Measurements from ENCODE around the gene IPCEF1. TPM values are rescaled to one million over a fixed set of nuclear protein-coding genes. Genes with fewer than 3 reads are reported as not detected.
A peak's percentile ranks its signal among the peaks of the same experiment; 100 is the strongest.

IPCEF1 gene
- total and polyA plus RNA-seq, 2 experiments from 2014 or later = 0.80 TPM; not detected in 1

- Histone ChIP-seq H3K9me3 (ENCODE audit: low read depth) (no peaks in the 10 kb centered on the region), H3K9me2 (replicated peaks; ENCODE audit: insufficient read depth) (no peaks in the 10 kb centered on the region), H3K4me2 (peak overlapping the region; percentile 61), H3K4me3 (no peak overlapping the region), H3K27ac (no peak overlapping the region), H3K27me3 (no peaks in the 10 kb centered on the region), H3K36me3 (replicated peaks; ENCODE audit: insufficient read depth, low read depth) (no peaks in the 10 kb centered on the region), H4K20me1 (ENCODE audit: insufficient read depth, poor library complexity, severe bottlenecking) (no peaks in the 10 kb centered on the region), H3K4me1 (ENCODE audit: insufficient read depth) (peaks cover 12% of the 10 kb centered on the region), H3K79me2 (no peaks in the 10 kb centered on the region), H2AFZ (no peak overlapping the region)
- no peak for TF ChIP-seq EZH2phosphoT487 (IDR thresholded peaks at IDR 0.05; ENCODE audit: low read depth, severe bottlenecking, unreplicated experiment)
- TF ChIP-seq, protein P1, sequence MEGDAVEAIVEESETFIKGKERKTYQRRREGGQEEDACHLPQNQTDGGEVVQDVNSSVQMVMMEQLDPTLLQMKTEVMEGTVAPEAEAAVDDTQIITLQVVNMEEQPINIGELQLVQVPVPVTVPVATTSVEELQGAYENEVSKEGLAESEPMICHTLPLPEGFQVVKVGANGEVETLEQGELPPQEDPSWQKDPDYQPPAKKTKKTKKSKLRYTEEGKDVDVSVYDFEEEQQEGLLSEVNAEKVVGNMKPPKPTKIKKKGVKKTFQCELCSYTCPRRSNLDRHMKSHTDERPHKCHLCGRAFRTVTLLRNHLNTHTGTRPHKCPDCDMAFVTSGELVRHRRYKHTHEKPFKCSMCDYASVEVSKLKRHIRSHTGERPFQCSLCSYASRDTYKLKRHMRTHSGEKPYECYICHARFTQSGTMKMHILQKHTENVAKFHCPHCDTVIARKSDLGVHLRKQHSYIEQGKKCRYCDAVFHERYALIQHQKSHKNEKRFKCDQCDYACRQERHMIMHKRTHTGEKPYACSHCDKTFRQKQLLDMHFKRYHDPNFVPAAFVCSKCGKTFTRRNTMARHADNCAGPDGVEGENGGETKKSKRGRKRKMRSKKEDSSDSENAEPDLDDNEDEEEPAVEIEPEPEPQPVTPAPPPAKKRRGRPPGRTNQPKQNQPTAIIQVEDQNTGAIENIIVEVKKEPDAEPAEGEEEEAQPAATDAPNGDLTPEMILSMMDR (IDR thresholded peaks at IDR 0.05; ENCODE audit: poor library complexity) = no peak
- no peak for TF ChIP-seq EZH2 (IDR thresholded peaks at IDR 0.05; ENCODE audit: borderline replicate concordance)
- 79% methylated on average over 5 of the region's 5 CpGs for WGBS (ENCODE audit: low lambda C conversion rate, missing lambda C conversion rate)
- DNase-seq (ENCODE audit: low spot score) = peak; percentile 30
Measured at GRCh38 chr6:154386848-154387717, 30.5 kb upstream of the IPCEF1 start.

- no peaks in the 10 kb centered on the region for H3K79me2 ChIP-seq
- H4K20me1 ChIP-seq (ENCODE audit: insufficient read depth, poor library complexity, severe bottlenecking) = no peaks in the 10 kb centered on the region
- H3K4me2 ChIP-seq = no peak overlapping the region
- DNase-seq (ENCODE audit: low spot score) = no peak
- H3K36me3 ChIP-seq (replicated peaks; ENCODE audit: insufficient read depth, low read depth) = no peaks in the 10 kb centered on the region
- no peak overlapping the region for H2AFZ ChIP-seq
- no peak overlapping the region for H3K27ac ChIP-seq
- H3K9me2 ChIP-seq (replicated peaks; ENCODE audit: insufficient read depth) = no peaks in the 10 kb centered on the region
- peaks cover 16% of the 10 kb centered on the region for H3K4me1 ChIP-seq (ENCODE audit: insufficient read depth)
- H3K4me3 ChIP-seq = no peak overlapping the region
- 83% methylated on average over 2 of the region's 2 CpGs for WGBS (ENCODE audit: low lambda C conversion rate, missing lambda C conversion rate)
- H3K9me3 ChIP-seq (ENCODE audit: low read depth) = no peaks in the 10 kb centered on the region
- TF ChIP-seq EZH2 (IDR thresholded peaks at IDR 0.05; ENCODE audit: borderline replicate concordance) = no peak
- TF ChIP-seq, protein P1 (IDR thresholded peaks at IDR 0.05; ENCODE audit: poor library complexity) = no peak
- TF ChIP-seq EZH2phosphoT487 (IDR thresholded peaks at IDR 0.05; ENCODE audit: low read depth, severe bottlenecking, unreplicated experiment) = no peak
- no peaks in the 10 kb centered on the region for H3K27me3 ChIP-seq
Measured at GRCh38 chr6:154384191-154384590, 27.6 kb upstream of the IPCEF1 start.

DNA sequence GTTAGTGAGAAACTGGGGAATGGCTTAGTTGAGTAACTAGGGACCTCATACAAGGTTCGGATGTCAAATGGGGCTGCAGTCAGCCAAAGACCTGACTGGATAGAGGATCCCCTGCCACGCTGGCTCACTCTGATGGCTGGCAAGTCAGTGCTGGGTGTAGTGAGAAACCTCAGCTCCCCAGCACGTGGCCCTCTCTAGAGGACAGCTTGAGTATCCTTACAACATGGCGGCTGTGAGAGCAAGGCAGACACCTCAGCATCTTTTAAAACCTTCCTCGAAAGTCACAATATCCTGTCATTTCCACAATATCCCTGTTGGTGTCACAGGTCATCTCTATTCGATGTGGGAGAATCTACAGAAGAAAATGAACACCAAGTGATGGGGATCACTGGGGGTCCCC lies 26.7 kb upstream of the IPCEF1 start:
- Histone ChIP-seq H3K4me2 (no peak overlapping the region), H2AFZ (no peak overlapping the region), H3K27ac (no peak overlapping the region), H3K9me3 (ENCODE audit: low read depth) (no peaks in the 10 kb centered on the region), H3K27me3 (no peaks in the 10 kb centered on the region), H3K79me2 (no peaks in the 10 kb centered on the region), H3K9me2 (replicated peaks; ENCODE audit: insufficient read depth) (no peaks in the 10 kb centered on the region), H3K36me3 (replicated peaks; ENCODE audit: insufficient read depth, low read depth) (no peaks in the 10 kb centered on the region), H3K4me1 (ENCODE audit: insufficient read depth) (peaks cover 16% of the 10 kb centered on the region), H3K4me3 (no peak overlapping the region), H4K20me1 (ENCODE audit: insufficient read depth, poor library complexity, severe bottlenecking) (no peaks in the 10 kb centered on the region)
- DNase-seq (ENCODE audit: low spot score) = no peak
- WGBS (ENCODE audit: low lambda C conversion rate, missing lambda C conversion rate) = 97% methylated on average over 6 of the region's 6 CpGs
- TF ChIP-seq EZH2phosphoT487 (IDR thresholded peaks at IDR 0.05; ENCODE audit: low read depth, severe bottlenecking, unreplicated experiment) (no peak), EZH2 (IDR thresholded peaks at IDR 0.05; ENCODE audit: borderline replicate concordance) (no peak)
- TF ChIP-seq, protein P1 (IDR thresholded peaks at IDR 0.05; ENCODE audit: poor library complexity) = no peak
